ENCODE measurements around the gene ZHX3. TPM values are rescaled to one million over a fixed set of nuclear protein-coding genes. Genes with fewer than 3 reads are reported as not detected.
"Not testable (repeated sequence)": the region's sequence is repeated elsewhere in the genome, so short reads cannot be mapped to it uniquely, and the experiment has no call there.

ZHX3 gene
- total RNA-seq, 1 experiment from 2014 or later = 2.5 TPM

DNA sequence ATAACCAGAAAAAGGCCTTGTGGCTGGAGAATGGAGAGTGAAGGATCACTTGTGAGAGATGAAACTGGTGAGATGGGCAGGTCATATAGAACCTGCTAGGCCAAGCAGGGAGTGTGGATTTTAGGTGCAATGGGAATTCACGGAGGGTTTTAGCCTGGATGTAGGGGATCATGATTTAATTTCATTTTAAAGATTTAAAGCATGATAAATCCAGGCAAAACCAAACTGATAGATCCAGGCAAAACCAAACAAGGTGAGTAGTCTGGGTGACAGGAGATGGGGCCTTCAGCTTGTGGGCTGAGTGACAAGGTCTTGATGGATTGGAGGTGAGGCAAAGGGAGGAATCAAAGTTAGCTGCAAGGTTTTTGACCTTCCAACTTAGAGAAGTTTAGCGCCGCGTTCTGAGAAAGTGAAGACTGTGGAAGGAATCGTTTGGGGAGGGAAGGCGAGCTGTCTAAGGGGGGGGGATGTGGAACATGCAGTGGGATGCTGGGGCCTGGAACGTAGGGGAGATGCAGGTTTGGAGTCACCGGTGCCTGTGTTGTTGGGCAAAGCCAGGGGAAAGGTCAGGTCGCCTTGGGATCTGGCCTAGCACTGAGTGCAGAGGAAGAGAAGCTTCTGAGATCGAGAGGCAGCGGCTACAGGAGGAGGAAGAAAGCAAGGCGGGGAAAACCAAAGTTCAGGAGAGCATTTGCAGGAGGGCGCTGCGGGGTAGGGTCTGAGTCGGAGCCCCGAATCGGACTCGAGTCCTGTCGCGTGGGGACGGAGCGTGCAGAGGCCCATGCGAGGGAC, 181.4 kb downstream of the ZHX3 start:
- H3K27me3 ChIP-seq (ENCODE audit: control insufficient read depth, insufficient read depth, low read length) = no peaks in the 10 kb centered on the region
- H3K4me3 ChIP-seq (ENCODE audit: insufficient read depth, low read depth, low read length) = peak overlapping the region; percentile 81
- peaks cover 4% of the 10 kb centered on the region for H3K36me3 ChIP-seq (replicated peaks; ENCODE audit: control insufficient read depth, insufficient read depth, low read length)
- DNase-seq = no peak

DNA sequence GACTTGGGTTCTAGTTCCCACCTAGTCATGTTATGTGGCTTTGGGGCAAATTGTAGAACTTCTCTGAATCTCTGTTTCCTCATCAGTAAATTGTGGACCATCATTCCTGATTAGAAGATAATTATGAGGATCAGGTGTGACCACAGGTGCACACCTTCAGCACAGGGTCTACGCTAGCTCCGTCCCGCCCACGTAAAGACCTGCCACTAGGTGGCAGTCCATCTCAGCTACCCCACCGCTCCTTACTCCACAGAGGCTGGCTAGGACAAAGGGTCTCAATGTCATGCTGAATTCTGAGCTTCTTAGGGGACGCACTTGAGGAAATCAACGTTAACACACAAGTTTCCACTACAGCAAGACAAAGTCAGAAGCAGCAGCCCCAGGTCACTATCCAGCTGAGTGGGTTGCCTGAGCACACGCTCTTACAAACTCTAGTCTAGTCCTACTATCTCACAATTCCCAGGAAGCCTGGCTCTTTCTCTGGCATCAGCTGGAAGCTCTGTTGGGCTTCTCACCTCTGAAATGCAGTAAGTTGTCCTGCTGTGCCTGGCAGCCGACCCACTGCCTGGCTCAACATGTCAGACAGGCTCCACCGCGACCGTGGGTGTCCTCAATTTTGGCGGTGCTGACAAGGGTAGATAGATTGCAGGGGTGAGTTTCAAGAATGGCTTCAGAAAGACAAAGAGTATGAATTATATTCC, 182.2 kb downstream of the ZHX3 start:
- H3K27me3 ChIP-seq (ENCODE audit: control insufficient read depth, insufficient read depth, low read length) = no peaks in the 10 kb centered on the region
- DNase-seq = peak; percentile 84
- H3K4me3 ChIP-seq (ENCODE audit: insufficient read depth, low read depth, low read length) = no peak overlapping the region
- peaks cover 2% of the 10 kb centered on the region for H3K36me3 ChIP-seq (replicated peaks; ENCODE audit: control insufficient read depth, insufficient read depth, low read length)

DNA sequence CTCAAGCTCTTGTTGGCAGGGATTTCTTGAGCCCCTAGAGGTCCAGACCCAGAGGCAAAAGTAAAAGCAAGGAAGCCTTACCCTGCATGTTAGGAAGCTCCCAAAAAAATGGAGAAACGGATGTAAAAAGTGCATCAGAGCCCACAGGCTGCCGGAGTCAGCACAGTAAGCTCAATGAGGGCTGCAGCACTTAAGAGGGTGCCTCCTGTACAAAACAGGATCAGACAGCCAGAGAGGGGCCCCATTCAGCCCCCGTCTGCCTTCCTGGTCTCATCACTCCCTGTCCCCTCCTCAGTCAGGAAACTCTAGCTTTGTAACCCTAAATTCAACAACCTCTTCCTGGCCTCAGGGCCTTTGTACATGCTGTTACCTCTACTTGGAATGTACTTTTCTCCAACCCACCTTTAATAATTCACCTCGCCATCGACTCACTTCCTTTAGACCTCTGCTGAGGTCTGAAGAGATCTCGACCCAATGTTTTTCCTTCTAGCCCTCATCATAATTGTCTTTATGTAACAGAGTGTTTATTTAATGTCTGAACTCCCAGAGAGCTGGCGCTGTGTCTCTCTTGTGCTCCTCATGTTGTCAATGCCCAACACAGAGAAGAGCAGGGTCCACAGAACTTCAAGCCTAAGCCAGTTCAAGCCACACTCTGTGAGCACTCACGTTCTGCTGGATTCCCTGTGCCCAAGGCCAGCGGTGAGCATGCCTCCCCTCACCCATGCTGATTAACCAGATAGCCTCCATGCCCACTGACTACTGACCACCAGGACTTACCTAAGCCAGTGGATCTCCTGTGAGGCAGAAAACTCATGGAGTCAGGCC, 183.0 kb downstream of the ZHX3 start:
- Histone ChIP-seq H3K4me3 (ENCODE audit: insufficient read depth, low read depth, low read length) (no peak overlapping the region), H3K36me3 (replicated peaks; ENCODE audit: control insufficient read depth, insufficient read depth, low read length) (peaks cover 2% of the 10 kb centered on the region), H3K27me3 (ENCODE audit: control insufficient read depth, insufficient read depth, low read length) (no peaks in the 10 kb centered on the region)
- no peak for DNase-seq

DNA sequence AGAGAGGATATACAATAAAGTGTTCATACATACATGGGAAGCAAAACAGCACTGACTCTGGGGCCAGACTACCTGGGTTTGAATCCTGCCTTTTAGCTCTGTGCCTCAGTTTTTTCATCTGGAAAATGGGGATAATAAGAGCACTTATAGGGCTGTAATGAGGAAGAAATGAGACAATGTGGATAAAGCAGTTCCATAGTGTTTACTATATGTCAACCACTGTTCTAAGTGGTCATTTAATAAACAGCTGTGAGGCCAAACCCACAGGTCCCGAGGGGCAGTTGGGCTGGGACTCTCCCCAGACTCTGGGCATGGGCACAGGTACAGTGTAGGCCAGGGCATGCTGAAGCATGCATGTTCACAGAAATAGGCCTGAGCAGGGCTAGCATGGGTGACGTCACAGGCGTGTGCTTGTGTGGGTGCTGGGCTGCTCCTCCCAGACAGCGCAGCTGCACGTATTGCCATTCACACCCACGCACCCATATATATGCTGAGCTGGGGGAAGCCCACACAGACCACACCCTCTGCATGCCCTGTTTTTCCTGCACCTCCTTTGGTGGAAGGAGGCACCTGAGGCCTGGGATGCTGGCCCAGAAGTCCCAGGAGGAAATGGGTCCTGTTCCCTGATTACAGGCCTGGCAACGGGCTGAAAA, 183.7 kb downstream of the ZHX3 start:
- Histone ChIP-seq H3K4me3 (ENCODE audit: insufficient read depth, low read depth, low read length) (no peak overlapping the region), H3K36me3 (replicated peaks; ENCODE audit: control insufficient read depth, insufficient read depth, low read length) (no peaks in the 10 kb centered on the region; the same call in 1 of the 2 replicates), H3K27me3 (ENCODE audit: control insufficient read depth, insufficient read depth, low read length) (no peaks in the 10 kb centered on the region)
- no peak for DNase-seq

DNA sequence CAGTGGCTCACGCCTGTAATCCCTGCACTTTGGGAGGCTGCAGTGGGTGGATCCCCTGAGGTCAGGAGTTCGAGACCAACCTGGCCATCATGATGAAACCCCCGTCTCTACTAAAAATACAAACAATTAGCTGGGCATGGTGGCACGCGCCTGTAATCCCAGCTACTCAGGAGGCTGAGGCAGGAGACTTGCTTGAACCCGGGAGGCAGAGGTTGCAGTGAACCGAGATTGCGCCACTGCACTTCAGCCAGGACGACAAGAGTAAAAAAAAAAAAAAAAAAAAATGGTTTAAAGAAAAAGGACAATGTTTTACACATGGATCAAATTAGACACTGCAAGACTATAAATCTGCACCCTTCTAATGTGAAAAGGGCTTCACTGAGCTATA, 185.1 kb downstream of the ZHX3 start:
- not testable (repeated sequence) for H3K4me3 ChIP-seq (ENCODE audit: insufficient read depth, low read depth, low read length); H3K36me3 ChIP-seq (replicated peaks; ENCODE audit: control insufficient read depth, insufficient read depth, low read length); DNase-seq; H3K27me3 ChIP-seq (ENCODE audit: control insufficient read depth, insufficient read depth, low read length)

DNA sequence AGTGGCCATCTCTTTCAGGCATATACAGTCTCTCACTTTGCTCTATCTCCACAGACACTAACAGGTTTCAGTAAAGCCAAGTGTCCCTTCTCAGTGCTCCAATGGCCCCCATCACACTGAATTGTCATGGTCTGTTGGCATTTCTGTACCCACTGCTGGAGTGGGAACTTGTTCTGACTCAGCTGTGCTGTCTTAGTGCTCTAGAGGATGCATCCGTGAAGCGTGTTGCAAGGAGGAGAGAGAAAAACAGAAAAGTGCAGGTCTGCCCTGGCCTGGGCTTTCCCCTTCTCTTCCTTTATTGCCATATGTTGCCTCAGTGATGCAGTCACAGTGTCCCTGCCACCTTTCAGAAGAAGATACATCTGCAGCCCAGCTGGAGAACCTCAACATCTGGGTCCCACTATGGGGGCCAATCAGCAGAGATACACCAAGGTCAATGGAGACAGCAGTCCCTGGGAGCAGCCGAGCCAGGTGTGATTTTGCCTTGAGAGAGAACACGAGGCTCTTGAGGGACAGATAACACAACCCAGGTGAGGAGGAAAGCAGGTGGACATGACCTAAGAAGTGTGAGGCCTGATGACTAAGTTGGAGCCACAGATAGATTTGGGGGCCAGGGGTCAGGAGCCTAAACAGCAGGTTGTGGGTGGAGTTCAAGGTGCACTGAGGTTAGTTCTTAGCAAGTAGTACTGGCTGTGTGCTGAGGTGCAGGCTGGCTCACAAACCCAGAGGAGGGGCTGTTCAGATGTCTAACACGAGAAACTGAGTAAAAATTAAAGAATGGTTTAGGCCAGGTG, 185.7 kb downstream of the ZHX3 start:
- H3K36me3 ChIP-seq (replicated peaks; ENCODE audit: control insufficient read depth, insufficient read depth, low read length) = no peaks in the 10 kb centered on the region
- DNase-seq = no peak
- no peaks in the 10 kb centered on the region for H3K27me3 ChIP-seq (ENCODE audit: control insufficient read depth, insufficient read depth, low read length)
- H3K4me3 ChIP-seq (ENCODE audit: insufficient read depth, low read depth, low read length) = no peak overlapping the region

Other genes with a start within 250 kb of the ZHX3 start
- gene PLCG1, start 180.2 kb downstream of the ZHX3 start, total RNA-seq (2014; rRNA removed; shearing (Covaris generic)) = 132 and 194 TPM in 2 replicates
- gene LPIN3, start 23.1 kb upstream of the ZHX3 start, total RNA-seq (2014; rRNA removed; shearing (Covaris generic)) = 4.5 and 6.7 TPM in 2 replicates
- 6.2 and 7.9 TPM in 2 replicates for gene EMILIN3, start 49.1 kb upstream of the ZHX3 start, total RNA-seq (2014; rRNA removed; shearing (Covaris generic))